Body of pancreas (tissue), 4 donors: Measurements from ENCODE around the gene CEP89.

Experiments
- CTCF ChIP-seq, 7 experiments: fragments of 450-650 bp in 4 of 7; fragments of 200-600 bp in 3 of 7; sonication (generic) in 3 of 7; IDR thresholded peaks; one replicate each; pipeline ENCODE4 v1.5.1; 2016 to 2019; ENCODE audit warnings: antibody characterized with exemption in 7 of 7
- POLR2A ChIP-seq, 3 donors: fragments of 450-650 bp; IDR thresholded peaks; one replicate each; pipeline ENCODE4 v1.6.1; 2016; ENCODE audit warnings: antibody characterized with exemption in 3 of 3, mild to moderate bottlenecking in 2 of 3

GRCh38 chr19:32935629-32936028, 36.1 kb downstream of the CEP89 start:
- no peak for TF ChIP-seq CTCF (IDR thresholded peaks at IDR 0.05)
- no peak for TF ChIP-seq POLR2A (IDR thresholded peaks at IDR 0.05)
